Testis (tissue), 2 donors: ENCODE data around the gene ZFPM1.

Experiments used
- CTCF ChIP-seq, 3 experiments: fragments of 450-650 bp in 2 of 3; fragments of 200-600 bp in 1 of 3; sonication (generic) in 1 of 3; IDR thresholded peaks; one replicate each; pipeline ENCODE4 v1.5.1; 2016 to 2019; ENCODE audit warnings: antibody characterized with exemption in 3 of 3, mild to moderate bottlenecking in 2 of 3, moderate library complexity in 1 of 3
- POLR2A ChIP-seq: fragments of 450-650 bp; IDR thresholded peaks from one replicate; pipeline ENCODE4 v1.6.1; 2017; ENCODE audit warnings: antibody characterized with exemption, mild to moderate bottlenecking, moderate library complexity

DNA sequence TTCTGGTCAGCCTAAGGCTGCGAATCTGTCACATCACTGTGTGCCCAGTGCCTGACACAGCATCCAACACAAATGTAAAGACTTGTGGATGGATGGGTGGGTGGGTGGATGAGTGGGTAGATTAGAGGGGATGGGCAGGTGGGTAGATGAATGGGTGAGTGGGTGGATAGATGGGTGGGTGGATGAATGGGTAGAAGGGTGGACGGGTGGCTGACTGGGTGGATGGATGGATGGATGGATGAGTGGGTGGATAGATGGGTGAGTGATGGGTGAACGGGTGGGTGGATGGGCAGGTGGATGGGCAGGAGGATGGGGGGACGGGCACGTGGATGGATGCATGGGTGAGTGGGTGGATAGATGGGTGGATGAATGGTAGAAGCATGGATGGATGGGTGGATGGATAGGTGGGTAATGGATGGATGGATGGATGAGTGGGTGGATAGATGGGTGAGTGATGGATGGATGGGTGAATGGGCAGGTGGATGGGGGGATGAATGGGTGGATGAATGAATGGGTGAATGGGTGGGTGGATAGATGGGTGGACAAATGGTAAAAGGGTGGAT, 31.1 kb upstream of the ZFPM1 start:
- no peak for TF ChIP-seq CTCF (IDR thresholded peaks at IDR 0.05)
- TF ChIP-seq POLR2A = no peak
